H1 (cell line): ENCODE measurements around the gene PEAK1. TPM values are rescaled to one million over a fixed set of nuclear protein-coding genes. Genes with fewer than 3 reads are reported as not detected.

Experiments used
- CTCF ChIA-PET: fragments of 300-600 bp; sonication (Branson Sonifier 250); formaldehyde crosslinking; loops from one replicate; lab custom pipeline; 2021; ENCODE audit not compliant: partially characterized antibody; lab: Charles Lee
- POLR2A ChIA-PET: fragments of 300-600 bp; sonication (Branson Sonifier 250); formaldehyde crosslinking; loops from one replicate; lab custom pipeline; 2021; ENCODE audit warnings: inconsistent platforms; ENCODE audit not compliant: partially characterized antibody; lab: Charles Lee
- DNase-seq, 2 experiments: peaks; one replicate each; pipeline versions ENCODE4 v3.0.0 to v3.0.0-alpha.2; 2010 to 2022; ENCODE audit warnings: low spot score in 2 of 2, low read depth in 1 of 2, mixed read lengths in 1 of 2
- FAIRE-seq: peaks from 2 replicates; lab custom pipeline; 2011; peaks lifted over from hg19 to GRCh38; lab: Jason Lieb, UNC
- H2AFZ ChIP-seq: 2 replicates; pipeline ENCODE4 v1.8.1; 2012; ENCODE audit warnings: low read length, inconsistent platforms
- H2AK5ac ChIP-seq: 2 replicates; pipeline ENCODE4 v1.6.1; 2013; ENCODE audit warnings: low read depth, low read length
- H2BK120ac ChIP-seq: replicated peaks from 2 replicates; pipeline ENCODE3; 2013; ENCODE audit warnings: low read depth, low read length, inconsistent platforms
- H2BK12ac ChIP-seq: 2 replicates; pipeline ENCODE4 v1.6.1; 2013; ENCODE audit warnings: low read depth, low read length
- H2BK15ac ChIP-seq: 2 replicates; pipeline ENCODE4 v1.6.1; 2013; ENCODE audit warnings: low read length
- H2BK20ac ChIP-seq: 2 replicates; pipeline ENCODE4 v1.6.1; 2013; ENCODE audit warnings: low read length
- H2BK5ac ChIP-seq: 2 replicates; pipeline ENCODE4 v1.6.1; 2013; ENCODE audit warnings: low read depth, low read length
- H3K14ac ChIP-seq: 2 replicates; pipeline ENCODE4 v1.6.1; 2013; ENCODE audit warnings: inconsistent platforms; ENCODE audit not compliant: insufficient read length
- H3K18ac ChIP-seq: 2 replicates; pipeline ENCODE4 v1.6.1; 2013; ENCODE audit warnings: low read length; ENCODE audit errors: extremely low read depth
- H3K23ac ChIP-seq: 2 replicates; pipeline ENCODE4 v1.6.1; 2013; ENCODE audit warnings: inconsistent platforms; ENCODE audit not compliant: insufficient read length
- H3K23me2 ChIP-seq: 2 replicates; pipeline ENCODE4 v1.6.1; 2013; ENCODE audit warnings: low read depth, low read length
- H3K27ac ChIP-seq: 2 replicates; pipeline ENCODE4 v1.6.1; 2011; ENCODE audit warnings: low read depth, low read length, inconsistent platforms
- H3K27me3 ChIP-seq, 4 experiments: replicated peaks in 1 of 4; 1 replicate in 1 of 4; 2 replicates in 3 of 4; pipeline versions ENCODE4 v1.6.1 to v1.8.1; 2011 to 2013; ENCODE audit warnings: low read length in 3 of 4, mild to moderate bottlenecking in 3 of 4, inconsistent platforms in 2 of 4, mixed read lengths in 2 of 4, moderate library complexity in 1 of 4; ENCODE audit not compliant: control insufficient read depth in 3 of 4, insufficient read depth in 3 of 4; ENCODE audit errors: extremely low read depth in 1 of 4
- H3K36me3 ChIP-seq, 4 experiments: 2 replicates each; pipeline versions ENCODE4 v1.6.1 to v1.8.1; 2011 to 2013; ENCODE audit warnings: mild to moderate bottlenecking in 4 of 4, low read length in 3 of 4, moderate library complexity in 2 of 4, control low read depth in 1 of 4, inconsistent platforms in 1 of 4; ENCODE audit not compliant: insufficient read depth in 4 of 4, control insufficient read depth in 2 of 4
- H3K4ac ChIP-seq: replicated peaks from 2 replicates; pipeline ENCODE3; 2013; ENCODE audit warnings: low read length, low read depth, mixed read lengths, inconsistent platforms; ENCODE audit not compliant: insufficient read length
- H3K4me1 ChIP-seq, 4 experiments: replicated peaks in 1 of 4; 1 replicate in 1 of 4; 2 replicates in 3 of 4; pipeline versions ENCODE4 v1.6.1 to v1.8.1; 2011 to 2013; ENCODE audit warnings: low read length in 3 of 4, inconsistent platforms in 2 of 4, mixed read lengths in 1 of 4; ENCODE audit not compliant: insufficient read depth in 4 of 4, control insufficient read depth in 3 of 4
- H3K4me2 ChIP-seq, 2 experiments: 2 replicates each; pipeline versions ENCODE4 v1.6.1 to v1.8.1; 2011 to 2013; ENCODE audit warnings: low read depth in 2 of 2, low read length in 2 of 2, control low read depth in 1 of 2, inconsistent platforms in 1 of 2, mild to moderate bottlenecking in 1 of 2; ENCODE audit not compliant: insufficient read depth in 1 of 2
- H3K4me3 ChIP-seq, 4 experiments: fragments of 200-600, 300-600 bp in 1 of 4; sonication (generic), shearing (Covaris generic), sonication (Bioruptor Twin) in 1 of 4; 2 replicates each; pipeline versions ENCODE4 v1.5.1 to v1.8.1; 2011 to 2016; ENCODE audit warnings: low read length in 4 of 4, low read depth in 3 of 4, control low read depth in 2 of 4, inconsistent platforms in 2 of 4, mild to moderate bottlenecking in 2 of 4, mixed read lengths in 1 of 4, moderate library complexity in 1 of 4; ENCODE audit not compliant: insufficient read depth in 2 of 4; ENCODE audit errors: extremely low read depth in 1 of 4
- H3K56ac ChIP-seq: replicated peaks from 2 replicates; pipeline ENCODE3; 2013; ENCODE audit warnings: low read depth, mild to moderate bottlenecking, mixed read lengths, low read length, inconsistent platforms; ENCODE audit not compliant: insufficient read length
- H3K79me1 ChIP-seq: 2 replicates; pipeline ENCODE4 v1.6.1; 2013; ENCODE audit warnings: low read depth, low read length, control low read depth
- H3K79me2 ChIP-seq, 2 experiments: 2 replicates each; pipeline versions ENCODE4 v1.6.1 to v1.8.1; 2012 to 2013; ENCODE audit warnings: low read length in 2 of 2, mild to moderate bottlenecking in 2 of 2, inconsistent platforms in 1 of 2; ENCODE audit not compliant: insufficient read depth in 2 of 2, control insufficient read depth in 1 of 2
- H3K9ac ChIP-seq, 4 experiments: replicated peaks in 1 of 4; 1 replicate in 1 of 4; 2 replicates in 3 of 4; pipeline versions ENCODE4 v1.6.1 to v1.8.1; 2011 to 2013; ENCODE audit warnings: low read depth in 3 of 4, low read length in 3 of 4, control low read depth in 2 of 4, mild to moderate bottlenecking in 2 of 4, moderate library complexity in 2 of 4, inconsistent platforms in 1 of 4; ENCODE audit errors: extremely low read depth in 1 of 4
- H3K9me3 ChIP-seq, 2 experiments: 2 replicates each; pipeline versions ENCODE4 v1.6.1 to v1.8.1; 2012 to 2013; ENCODE audit warnings: mild to moderate bottlenecking in 2 of 2, moderate library complexity in 2 of 2, control low read depth in 1 of 2, inconsistent platforms in 1 of 2, low read depth in 1 of 2, low read length in 1 of 2, mixed read lengths in 1 of 2; ENCODE audit not compliant: insufficient read depth in 2 of 2
- H4K20me1 ChIP-seq, 2 experiments: replicated peaks in 1 of 2; 2 replicates each; pipeline versions ENCODE3 to v1.8.1; 2011 to 2013; ENCODE audit warnings: inconsistent platforms in 2 of 2, low read length in 2 of 2, mild to moderate bottlenecking in 1 of 2; ENCODE audit not compliant: insufficient read depth in 2 of 2, control insufficient read depth in 1 of 2
- H4K5ac ChIP-seq: 2 replicates; pipeline ENCODE4 v1.6.1; 2013; ENCODE audit warnings: low read length, low read depth, mixed read lengths, inconsistent platforms; ENCODE audit not compliant: insufficient read length
- H4K8ac ChIP-seq: 2 replicates; pipeline ENCODE4 v1.8.0; 2013; ENCODE audit warnings: mild to moderate bottlenecking, moderate library complexity, low read length, inconsistent platforms; ENCODE audit not compliant: insufficient read depth; ENCODE audit errors: extremely low read depth
- H4K91ac ChIP-seq: replicated peaks from 2 replicates; pipeline ENCODE3; 2013; ENCODE audit warnings: low read length, mixed read lengths, inconsistent platforms; ENCODE audit not compliant: insufficient read length
- GABPA ChIP-seq: IDR thresholded peaks from 2 replicates; pipeline ENCODE4 v1.6.1; 2011; ENCODE audit warnings: mild to moderate bottlenecking, low read length, moderate library complexity, borderline replicate concordance; ENCODE audit not compliant: insufficient read depth
- MAX ChIP-seq: IDR thresholded peaks from 2 replicates; pipeline ENCODE4 v1.6.1; 2012; ENCODE audit warnings: inconsistent platforms
- NRF1 ChIP-seq: IDR thresholded peaks from 2 replicates; pipeline ENCODE4 v1.6.1; 2011; ENCODE audit warnings: mild to moderate bottlenecking, low read depth, low read length, improper control_type of control experiment
- POLR2A ChIP-seq, 2 experiments: IDR thresholded peaks; 1 replicate in 1 of 2; 2 replicates in 1 of 2; pipeline ENCODE4 v1.6.1; 2011; ENCODE audit warnings: low read depth in 2 of 2, low read length in 2 of 2, mild to moderate bottlenecking in 2 of 2; ENCODE audit errors: control extremely low read depth in 1 of 2
- RAD21 ChIP-seq, 2 experiments: IDR thresholded peaks in 1 of 2; conservative IDR thresholded peaks in 1 of 2; 2 replicates each; pipeline ENCODE4 v1.6.1; 2011; ENCODE audit warnings: low read depth in 2 of 2, low read length in 2 of 2, improper control_type of control experiment in 1 of 2, inconsistent platforms in 1 of 2, mild to moderate bottlenecking in 1 of 2, moderate library complexity in 1 of 2
- RFX5 ChIP-seq: IDR thresholded peaks from 2 replicates; pipeline ENCODE4 v1.6.1; 2011; ENCODE audit warnings: low read depth, low read length, improper control_type of control experiment, borderline replicate concordance
- SIN3A ChIP-seq, 2 experiments: IDR thresholded peaks in 1 of 2; conservative IDR thresholded peaks in 1 of 2; 2 replicates each; pipeline ENCODE4 v1.6.1; 2011 to 2012; ENCODE audit warnings: low read length in 2 of 2, improper control_type of control experiment in 1 of 2, low read depth in 1 of 2, mild to moderate bottlenecking in 1 of 2
- SIRT6 ChIP-seq: IDR thresholded peaks from one replicate; pipeline ENCODE4 v1.7.1; 2012; ENCODE audit warnings: low read length, inconsistent platforms
- SP1 ChIP-seq: IDR thresholded peaks from 2 replicates; pipeline ENCODE4 v1.6.1; 2011; ENCODE audit warnings: low read depth, low read length
- TBP ChIP-seq: IDR thresholded peaks from 2 replicates; pipeline ENCODE4 v1.6.1; 2011; ENCODE audit warnings: low read depth, low read length, improper control_type of control experiment
- WGBS, 2 experiments: shearing (Covaris generic) in 1 of 2; methylation state at CpG; one replicate each; pipeline versions ENCODE4 v1.1.6 to v1.1.7; 2013 to 2015; ENCODE audit warnings: low lambda C conversion rate in 2 of 2, mixed read lengths in 2 of 2, inconsistent platforms in 1 of 2, low coverage in 1 of 2, missing lambda C conversion rate in 1 of 2; ENCODE audit not compliant: insufficient replicate concordance in 2 of 2, insufficient coverage in 1 of 2, insufficient read length in 1 of 2; ENCODE audit errors: extremely low coverage in 1 of 2, missing lambda C conversion rate in 1 of 2; 5-methylcytosine and 5-hydroxymethylcytosine counted together
- polyA plus RNA-seq, 7 experiments: library from polyadenylated mRNA; depleted of rRNA in 3 of 7; stranded (reverse) in 5 of 7; unstranded in 2 of 7; fragments of >200 nt in 5 of 7; fragments of 200-250 nt in 2 of 7; gene quantifications; 1 replicate in 5 of 7; 2 replicates in 1 of 7; 4 replicates in 1 of 7; pipeline versions ENCODE4 v1.2.1 to v1.2.3, GENCODE V29; 2011 to 2013; ENCODE audit warnings: missing spikeins in 2 of 7, mixed read lengths in 2 of 7
- total RNA-seq: library from RNA; stranded (reverse); fragmentation: NEBNext Ultra II Directional; extraction: Animal tissue kit (Norgen Biotek cat#: 25700); gene quantifications from 2 replicates; pipeline ENCODE4 v1.2.1, GENCODE V29; 2021
- TF ChIP-seq, protein P1 (sequence below): IDR thresholded peaks from 2 replicates; pipeline ENCODE4 v1.6.1; 2012; ENCODE audit warnings: low read length, inconsistent platforms
- TF ChIP-seq, protein P2 (sequence below): IDR thresholded peaks from 2 replicates; pipeline ENCODE4 v1.6.1; 2011; ENCODE audit warnings: low read depth, mild to moderate bottlenecking, low read length; ENCODE audit not compliant: insufficient read depth

Gene PEAK1
- total and polyA plus RNA-seq, 2 of the 8 experiments (the other 6 are each of a cell fraction or from before 2014, with no cell fraction given) = 8.8 to 44.8 TPM

DNA sequence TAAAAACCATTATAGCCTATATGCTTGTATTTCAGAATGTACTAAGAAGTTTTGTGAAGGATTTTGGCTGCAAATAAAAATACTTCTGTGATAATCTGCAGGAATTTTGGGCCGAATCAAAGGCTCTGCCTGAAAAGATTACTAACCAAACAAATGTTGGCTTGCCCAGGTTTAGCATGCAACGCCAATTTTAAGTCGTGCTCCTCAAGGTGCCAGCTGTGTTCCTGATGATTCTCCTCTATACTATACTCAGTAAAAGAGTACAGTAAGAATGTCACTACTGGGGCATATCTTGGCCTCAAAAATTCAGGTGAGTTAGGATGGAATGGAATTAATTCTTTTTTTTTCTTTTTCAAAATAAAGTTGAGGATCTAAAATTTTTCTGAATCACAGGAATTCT is 198.2 kb downstream of the PEAK1 start:
- no peak overlapping the region for H4K91ac ChIP-seq
- no peaks in the 10 kb centered on the region for H3K27me3 ChIP-seq
- H4K8ac ChIP-seq = no peak overlapping the region
- H2BK5ac ChIP-seq = no peak overlapping the region
- ChIA-PET POLR2A (no interaction called here), CTCF (interaction anchor here (1.2 kb wide), 1 partner anchor 8 kb away, joined by 4 read pairs; no protein-coding TSS in a partner anchor)
- H2BK120ac ChIP-seq = no peak overlapping the region
- H3K23me2 ChIP-seq = no peaks in the 10 kb centered on the region
- no peaks in the 10 kb centered on the region for H3K36me3 ChIP-seq
- H3K27ac ChIP-seq = no peak overlapping the region
- H3K56ac ChIP-seq = no peak overlapping the region
- H3K18ac ChIP-seq = no peak overlapping the region
- no peak overlapping the region for H2BK15ac ChIP-seq
- H3K79me2 ChIP-seq = no peaks in the 10 kb centered on the region
- FAIRE-seq (no peak), DNase-seq (no peak)
- no peaks in the 10 kb centered on the region for H3K9me3 ChIP-seq
- H4K5ac ChIP-seq = no peak overlapping the region
- no peaks in the 10 kb centered on the region for H4K20me1 ChIP-seq
- H3K4me1 ChIP-seq = no peaks in the 10 kb centered on the region
- no peak overlapping the region for H2AFZ ChIP-seq
- H3K4ac ChIP-seq = no peak overlapping the region
- WGBS, 2 experiments = 96% methylated on average over 3 of the region's 3 CpGs; no CpG with 5 or more reads in 1 of the 2 experiments
- H3K4me3 ChIP-seq = no peak overlapping the region
- no peak overlapping the region for H3K23ac ChIP-seq
- no peak overlapping the region for H2BK20ac ChIP-seq
- no peak overlapping the region for H3K9ac ChIP-seq
- no peaks in the 10 kb centered on the region for H3K79me1 ChIP-seq
- H2BK12ac ChIP-seq = no peak overlapping the region
- H2AK5ac ChIP-seq = no peak overlapping the region
- H3K14ac ChIP-seq = no peak overlapping the region
- no peak overlapping the region for H3K4me2 ChIP-seq
- TF ChIP-seq, protein P1, sequence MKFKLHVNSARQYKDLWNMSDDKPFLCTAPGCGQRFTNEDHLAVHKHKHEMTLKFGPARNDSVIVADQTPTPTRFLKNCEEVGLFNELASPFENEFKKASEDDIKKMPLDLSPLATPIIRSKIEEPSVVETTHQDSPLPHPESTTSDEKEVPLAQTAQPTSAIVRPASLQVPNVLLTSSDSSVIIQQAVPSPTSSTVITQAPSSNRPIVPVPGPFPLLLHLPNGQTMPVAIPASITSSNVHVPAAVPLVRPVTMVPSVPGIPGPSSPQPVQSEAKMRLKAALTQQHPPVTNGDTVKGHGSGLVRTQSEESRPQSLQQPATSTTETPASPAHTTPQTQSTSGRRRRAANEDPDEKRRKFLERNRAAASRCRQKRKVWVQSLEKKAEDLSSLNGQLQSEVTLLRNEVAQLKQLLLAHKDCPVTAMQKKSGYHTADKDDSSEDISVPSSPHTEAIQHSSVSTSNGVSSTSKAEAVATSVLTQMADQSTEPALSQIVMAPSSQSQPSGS = no peak
- no peak for TF ChIP-seq POLR2A (IDR thresholded peaks at IDR 0.05; ENCODE audit: control extremely low read depth in 1 of 2, low read depth in 2 of 2, low read length in 2 of 2)
- TF ChIP-seq SIRT6 = no peak
- no peak for TF ChIP-seq NRF1
- TF ChIP-seq GABPA = no peak
- TF ChIP-seq MAX = no peak
- no peak for TF ChIP-seq SP1
- TF ChIP-seq TBP = no peak
- TF ChIP-seq, protein P2, sequence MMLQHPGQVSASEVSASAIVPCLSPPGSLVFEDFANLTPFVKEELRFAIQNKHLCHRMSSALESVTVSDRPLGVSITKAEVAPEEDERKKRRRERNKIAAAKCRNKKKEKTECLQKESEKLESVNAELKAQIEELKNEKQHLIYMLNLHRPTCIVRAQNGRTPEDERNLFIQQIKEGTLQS = no peak
- TF ChIP-seq SIN3A (conservative IDR thresholded peaks at IDR 0.05 in 1 of 2, IDR thresholded peaks at IDR 0.05 in 1 of 2; ENCODE audit: low read depth in 1 of 2, low read length in 2 of 2) = no peak
- no peak for TF ChIP-seq RFX5
- no peak for TF ChIP-seq RAD21 (IDR thresholded peaks at IDR 0.05 in 1 of 2, conservative IDR thresholded peaks at IDR 0.05 in 1 of 2; ENCODE audit: low read depth in 2 of 2, low read length in 2 of 2)
